GM21447 (cell line): ENCODE data around the gene BCLAF1.
"Not testable (repeated sequence)": the region's sequence is repeated elsewhere in the genome, so short reads cannot be mapped to it uniquely, and the experiment has no call there.

Experiments used
- ATAC-seq: cut with Tn5 transposase; IDR thresholded peaks from one replicate; pipeline ENCODE4 v1.9.1; 2021; ENCODE audit not compliant: unreplicated experiment

Gene BCLAF1

GRCh38 chr6:136250686-136251008 is 39.0 kb downstream of the BCLAF1 start:
- ATAC-seq, result peak; percentile 11

- peak; percentile 97 for ATAC-seq
Measured at GRCh38 chr6:136249811-136250685, 39.6 kb downstream of the BCLAF1 start, which contains the start of gene MTFR2. TSS of gene MTFR2 (minus strand) at chr6:136250311. CDS start at chr6:136249099, 1,212 bp downstream.

- no peak for ATAC-seq
Measured at GRCh38 chr6:136249336-136249735, 40.3 kb downstream of the BCLAF1 start.

- no peak for ATAC-seq
Measured at GRCh38 chr6:136244061-136244616, 45.5 kb downstream of the BCLAF1 start.

GRCh38 chr6:136236466-136237293 is 53.0 kb downstream of the BCLAF1 start:
- ATAC-seq, result no peak

GRCh38 chr6:136235233-136235564 is 54.4 kb downstream of the BCLAF1 start:
- ATAC-seq, result no peak

- ATAC-seq, result no peak
Measured at GRCh38 chr6:136232701-136233100, 56.9 kb downstream of the BCLAF1 start.

- no peak for ATAC-seq
Measured at GRCh38 chr6:136230219-136230853, 59.3 kb downstream of the BCLAF1 start.

- no peak for ATAC-seq
Measured at GRCh38 chr6:136228814-136229213, 60.8 kb downstream of the BCLAF1 start.

- ATAC-seq, result peak; percentile 40
Measured at GRCh38 chr6:136226674-136227377, 62.8 kb downstream of the BCLAF1 start.

- ATAC-seq, result peak; percentile 70
Measured at GRCh38 chr6:136226027-136226673, 63.5 kb downstream of the BCLAF1 start.

GRCh38 chr6:136225496-136225895 is 64.2 kb downstream of the BCLAF1 start:
- no peak for ATAC-seq

GRCh38 chr6:136224974-136225373 is 64.7 kb downstream of the BCLAF1 start:
- not testable (repeated sequence) for ATAC-seq

- no peak for ATAC-seq
Measured at GRCh38 chr6:136216503-136217401, 72.9 kb downstream of the BCLAF1 start.

GRCh38 chr6:136213853-136214252 is 75.8 kb downstream of the BCLAF1 start:
- no peak for ATAC-seq

- ATAC-seq, result no peak
Measured at GRCh38 chr6:136213012-136213539, 76.6 kb downstream of the BCLAF1 start.

GRCh38 chr6:136212608-136213007 is 77.0 kb downstream of the BCLAF1 start:
- ATAC-seq, result no peak

- no peak for ATAC-seq
Measured at GRCh38 chr6:136210398-136211165, 79.1 kb downstream of the BCLAF1 start.
